ENCODE measurements around the gene GREB1.

Gene GREB1

GRCh38 chr2:11513319-11513718 lies 20.5 kb upstream of the GREB1 start:
- no peak for DNase-seq

- no peak for DNase-seq
Observed at GRCh38 chr2:11514081-11514730, 19.6 kb upstream of the GREB1 start.

GRCh38 chr2:11514904-11515303 lies 18.9 kb upstream of the GREB1 start:
- DNase-seq, result no peak

- DNase-seq, result no peak
Observed at GRCh38 chr2:11515490-11515981, 18.3 kb upstream of the GREB1 start.

GRCh38 chr2:11516984-11517648 lies 16.7 kb upstream of the GREB1 start:
- no peak for DNase-seq

- no peak for DNase-seq
Observed at GRCh38 chr2:11517906-11518305, 15.9 kb upstream of the GREB1 start.

- DNase-seq, result no peak
Observed at GRCh38 chr2:11520092-11520693, 13.7 kb upstream of the GREB1 start.

- no peak for DNase-seq
Observed at GRCh38 chr2:11521775-11522174, 12.1 kb upstream of the GREB1 start.

GRCh38 chr2:11524470-11524869 lies 9.4 kb upstream of the GREB1 start:
- no peak for DNase-seq

GRCh38 chr2:11525762-11526161 lies 8.1 kb upstream of the GREB1 start:
- no peak for DNase-seq

- no peak for DNase-seq
Observed at GRCh38 chr2:11527001-11527400, 6.8 kb upstream of the GREB1 start.

- no peak for DNase-seq
Observed at GRCh38 chr2:11528228-11528627, 5.6 kb upstream of the GREB1 start.

- DNase-seq, result no peak
Observed at GRCh38 chr2:11530864-11531465, 2.9 kb upstream of the GREB1 start.

GRCh38 chr2:11532416-11533055 lies 1.3 kb upstream of the GREB1 start:
- no peak for DNase-seq

GRCh38 chr2:11534071-11534745 lies 363 bp downstream of the GREB1 start:
- no peak for DNase-seq

- DNase-seq, result no peak
Observed at GRCh38 chr2:11534746-11535484, 1.1 kb downstream of the GREB1 start.

GRCh38 chr2:11535899-11536344 lies 2.1 kb downstream of the GREB1 start:
- no peak for DNase-seq

GRCh38 chr2:11537951-11538350 lies 4.1 kb downstream of the GREB1 start:
- no peak for DNase-seq

- DNase-seq, result no peak
Observed at GRCh38 chr2:11539317-11540147, 5.7 kb downstream of the GREB1 start.

GRCh38 chr2:11540148-11540995 lies 6.5 kb downstream of the GREB1 start:
- no peak for DNase-seq

All from amniotic stem cell (primary cell).